GOT3 (cell line): ENCODE results near the gene S1PR4.

Source experiments
- DNase-seq: peaks from one replicate; lab custom pipeline; 2025; ENCODE audit warnings: mixed read lengths; lab: John Stamatoyannopoulos, UW

Gene S1PR4

GRCh38 chr19:3178377-3178972 is at the start of gene S1PR4:
TSS of gene S1PR4 (plus strand) at chr19:3178769. CDS start at chr19:3178793, 24 bp downstream.
- DNase-seq: no peak

- DNase-seq: no peak
Measured at GRCh38 chr19:3129112-3129511, 49.5 kb upstream of the S1PR4 start.

GRCh38 chr19:3131168-3131567 is 47.4 kb upstream of the S1PR4 start:
- no peak for DNase-seq

- no peak for DNase-seq
Measured at GRCh38 chr19:3132971-3133792, 45.4 kb upstream of the S1PR4 start.

GRCh38 chr19:3133793-3134116 is 44.8 kb upstream of the S1PR4 start:
- no peak for DNase-seq

- DNase-seq: no peak
Measured at GRCh38 chr19:3135961-3136683, 42.4 kb upstream of the S1PR4 start, which contains the start of gene GNA15. TSS of gene GNA15 (plus strand) at chr19:3136033. CDS start at chr19:3136451, 418 bp downstream.

GRCh38 chr19:3136684-3137055 is 41.9 kb upstream of the S1PR4 start:
- DNase-seq: no peak

- DNase-seq: no peak
Measured at GRCh38 chr19:3137119-3137518, 41.5 kb upstream of the S1PR4 start.

- no peak for DNase-seq
Measured at GRCh38 chr19:3138268-3138667, 40.3 kb upstream of the S1PR4 start.

- no peak for DNase-seq
Measured at GRCh38 chr19:3140667-3141038, 37.9 kb upstream of the S1PR4 start.

GRCh38 chr19:3142292-3142670 is 36.3 kb upstream of the S1PR4 start:
- DNase-seq: peak; percentile 92

- DNase-seq: no peak
Measured at GRCh38 chr19:3142781-3143337, 35.7 kb upstream of the S1PR4 start.

- DNase-seq: no peak
Measured at GRCh38 chr19:3145909-3146676, 32.5 kb upstream of the S1PR4 start.

GRCh38 chr19:3146677-3147100 is 31.9 kb upstream of the S1PR4 start:
- no peak for DNase-seq

GRCh38 chr19:3148503-3148902 is 30.1 kb upstream of the S1PR4 start:
- DNase-seq: no peak

- DNase-seq: no peak
Measured at GRCh38 chr19:3149089-3149488, 29.5 kb upstream of the S1PR4 start.

GRCh38 chr19:3149526-3150505 is 28.8 kb upstream of the S1PR4 start:
- no peak for DNase-seq

GRCh38 chr19:3150739-3151329 is 27.7 kb upstream of the S1PR4 start:
- DNase-seq: no peak

GRCh38 chr19:3151563-3152418 is 26.8 kb upstream of the S1PR4 start:
- no peak for DNase-seq
